PC-9 (cell line): Measurements from ENCODE around the gene RTF1.

Source experiments
- CTCF ChIP-seq: fragments of 200-600 bp; sonication (generic); conservative IDR thresholded peaks from 2 replicates; pipeline ENCODE4 v1.6.1; 2017; ENCODE audit warnings: mixed run types, antibody characterized with exemption, mild to moderate bottlenecking, moderate library complexity
- EZH2 ChIP-seq: fragments of 200-600 bp; sonication (generic); IDR thresholded peaks from 2 replicates; pipeline ENCODE4 v1.8.0; 2017; ENCODE audit warnings: antibody characterized with exemption, low read depth

GRCh38 chr15:41435037-41435786 lies 18.3 kb downstream of the RTF1 start:
- TF ChIP-seq CTCF: no peak
- no peak for TF ChIP-seq EZH2
